SK-N-DZ (cell line): ENCODE results near the gene RADIL.
A peak's percentile ranks its signal among the peaks of the same experiment; 100 is the strongest.

Source experiments
- DNase-seq: peaks from one replicate; pipeline ENCODE4 v3.0.0-alpha.2; 2015; ENCODE audit warnings: low spot score
- small RNA-seq, 2 experiments: library from RNA; depleted of rRNA; stranded (forward); fragments of <200 nt; gene quantifications; one replicate each; pipeline ENCODE3, GENCODE V24; 2014

RADIL gene

GRCh38 chr7:4758111-4758510 lies 125.4 kb downstream of the RADIL start:
- no peak for DNase-seq

DNA sequence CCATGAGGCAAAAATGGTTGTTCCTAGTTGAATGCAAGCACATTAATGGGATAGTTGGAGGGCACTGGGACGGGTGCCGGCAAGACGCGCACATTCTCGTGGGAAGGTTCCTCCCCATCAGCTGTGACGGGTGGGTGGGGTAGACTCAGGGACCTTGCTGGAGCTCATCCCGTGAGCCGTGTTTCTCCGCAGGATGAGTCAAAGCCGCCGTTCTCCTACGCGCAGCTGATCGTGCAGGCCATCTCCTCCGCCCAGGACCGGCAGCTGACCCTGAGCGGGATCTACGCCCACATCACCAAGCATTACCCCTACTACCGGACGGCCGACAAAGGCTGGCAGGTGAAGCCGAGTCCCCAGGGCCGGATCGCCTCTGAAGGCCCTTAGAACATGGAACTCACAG lies 128.5 kb downstream of the RADIL start:
- no peak for DNase-seq

DNA sequence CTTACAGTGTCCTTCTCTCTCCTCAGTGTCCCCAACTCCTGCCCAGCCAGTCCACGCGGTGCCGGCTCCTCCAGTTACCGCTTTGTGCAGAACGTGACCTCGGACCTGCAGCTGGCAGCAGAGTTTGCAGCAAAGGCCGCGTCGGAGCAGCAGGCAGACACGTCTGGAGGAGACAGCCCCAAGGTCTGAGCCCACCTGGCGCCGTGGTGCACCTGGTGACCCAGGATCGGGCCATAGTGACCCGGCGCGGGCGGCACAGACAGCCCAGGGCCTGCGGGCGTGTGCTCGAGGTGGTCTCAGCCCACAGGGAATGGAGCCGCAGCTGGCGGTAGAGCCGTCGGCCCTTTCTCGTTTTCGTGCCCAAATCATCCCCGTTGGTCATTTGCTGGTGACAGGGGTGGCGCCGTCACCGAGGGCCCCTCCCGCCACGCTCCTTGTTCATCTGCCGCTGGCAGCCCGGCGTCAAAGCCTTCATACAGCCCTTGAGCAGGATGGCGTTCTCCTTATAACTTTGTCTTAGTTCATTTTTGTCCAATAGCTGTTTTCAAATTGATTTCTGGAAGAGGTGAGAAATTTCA lies 129.0 kb downstream of the RADIL start:
- DNase-seq, result no peak

GRCh38 chr7:4753598-4754432 lies 129.7 kb downstream of the RADIL start:
- DNase-seq, result peak; percentile 44

GRCh38 chr7:4751398-4751947 lies 132.0 kb downstream of the RADIL start:
- DNase-seq, result no peak

DNA sequence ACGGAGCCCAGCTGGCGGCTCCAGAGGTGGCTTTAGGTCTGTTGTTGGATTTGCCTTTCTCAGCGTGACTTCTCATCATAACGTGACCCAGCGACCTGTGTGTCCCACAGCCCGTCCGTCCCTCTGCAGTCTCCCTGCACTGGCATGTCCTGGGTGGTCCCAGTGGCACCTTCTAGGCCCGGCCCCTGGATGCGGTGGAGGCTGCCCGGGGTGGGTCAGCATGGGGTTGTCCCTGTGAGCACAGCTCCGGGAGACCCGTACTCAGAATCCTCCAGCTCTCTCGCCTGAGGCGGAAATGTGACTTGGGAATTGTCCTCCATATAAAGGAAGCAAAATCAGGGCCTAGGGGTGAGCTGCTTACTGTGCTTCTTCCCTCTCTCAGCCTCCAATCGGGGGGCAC lies 133.7 kb downstream of the RADIL start:
- DNase-seq, result no peak

- DNase-seq, result no peak
Measured at GRCh38 chr7:4749363-4749762, 134.2 kb downstream of the RADIL start.

Small RNAs within 50 kb of the gene (small RNA-seq; reads per million reads assigned to genes)
- 0 reads per million in 2 experiments for gene MIR4656
- 0 reads per million in 2 experiments for gene RF00019
